Measurements from ENCODE around the gene CR1L. TPM values are rescaled to one million over a fixed set of nuclear protein-coding genes. Genes with fewer than 3 reads are reported as not detected.
"Not testable (repeated sequence)": the region's sequence is repeated elsewhere in the genome, so short reads cannot be mapped to it uniquely, and the experiment has no call there.

Gene CR1L
- total RNA-seq, 1 experiment from 2014 or later, result not detected

DNA sequence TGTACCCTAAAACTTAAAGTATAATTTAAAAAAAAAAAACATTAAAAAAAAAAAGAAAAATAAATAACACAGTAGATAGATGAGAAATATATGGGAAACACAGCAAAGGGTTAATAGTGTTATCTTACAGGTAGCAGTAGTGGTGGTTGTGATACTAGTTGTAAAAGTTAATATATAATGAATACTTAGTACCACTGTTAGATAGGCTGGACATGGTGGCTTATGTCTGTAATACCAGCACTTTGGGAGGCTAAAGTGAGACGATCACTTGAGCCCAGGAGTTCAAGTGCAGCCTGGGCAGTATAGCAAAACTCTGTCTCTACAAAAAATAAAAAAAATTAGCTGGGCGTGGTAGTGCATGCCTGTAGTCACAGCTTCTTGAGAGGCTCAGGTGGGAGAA lies 74.3 kb downstream of the CR1L start:
- no peak for DNase-seq (ENCODE audit: low read depth)
- in situ Hi-C loops (cut with HindIII; ENCODE audit: low pct_unique_long_range_greater_than_20kb, low sequenced_read_pairs), result no loop called here

DNA sequence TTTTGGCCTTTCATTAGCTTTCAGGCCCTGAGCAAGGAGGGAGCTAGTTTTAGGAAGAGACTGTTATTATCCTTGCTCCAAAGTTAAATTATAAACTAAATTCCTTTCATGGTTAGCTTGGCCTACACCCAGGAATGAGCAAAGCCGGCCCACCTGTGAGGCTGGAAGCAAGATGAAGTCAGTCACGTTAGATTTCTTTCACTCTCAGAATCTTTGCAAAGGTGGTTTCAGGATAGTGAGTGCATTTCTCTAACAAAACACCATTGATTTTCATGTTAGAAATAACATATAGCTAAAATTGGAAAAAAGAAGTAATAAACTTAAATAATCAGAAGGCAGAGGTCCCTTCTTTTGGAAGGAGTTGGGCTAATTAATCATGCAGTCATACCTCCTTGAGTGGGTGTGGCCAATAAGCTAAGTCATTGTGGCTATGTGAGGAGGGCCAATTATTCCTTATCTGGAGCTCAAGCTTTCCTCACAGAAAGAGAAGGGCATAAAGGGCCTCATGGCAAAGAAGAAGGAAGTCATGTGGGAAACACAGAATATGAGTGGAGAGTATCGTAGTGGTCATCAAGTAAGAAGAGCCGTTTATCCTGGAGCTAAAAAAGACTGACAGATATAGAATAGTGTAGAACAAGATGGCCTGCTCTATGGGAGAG lies 83.4 kb downstream of the CR1L start:
- DNase-seq (ENCODE audit: low read depth); in situ Hi-C loops (cut with HindIII; ENCODE audit: low pct_unique_long_range_greater_than_20kb, low sequenced_read_pairs): not testable (repeated sequence)

DNA sequence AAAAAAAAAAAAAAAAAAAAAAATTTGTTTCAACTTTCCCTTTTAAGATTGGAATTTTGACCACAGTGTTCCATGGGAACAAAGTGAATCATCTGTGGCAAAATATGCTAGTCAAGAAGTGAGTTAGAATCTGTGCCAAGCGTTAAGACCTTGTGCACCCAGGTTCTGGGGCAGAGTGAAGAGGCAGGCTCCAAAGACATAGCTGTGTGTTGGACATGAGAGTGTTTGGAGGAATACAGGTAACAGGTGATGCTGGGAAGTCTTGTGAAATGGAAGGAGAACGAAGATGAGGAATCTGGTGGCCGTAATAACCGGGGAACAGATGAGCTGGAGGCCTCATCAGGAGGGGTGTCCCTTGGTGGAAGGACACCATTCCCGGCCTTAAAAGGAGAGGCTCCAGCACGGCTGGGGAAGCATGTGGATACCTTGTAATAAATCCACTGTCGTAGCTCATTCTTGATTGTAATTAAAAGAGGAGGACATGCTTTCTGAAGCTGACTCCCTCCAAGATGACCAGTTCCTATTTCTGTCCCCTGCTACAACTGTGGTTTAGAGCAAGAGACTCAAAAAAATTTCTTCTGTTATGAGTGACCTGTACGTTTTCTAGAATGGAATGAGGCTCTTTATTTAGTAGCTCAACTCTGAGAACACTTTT lies 92.7 kb downstream of the CR1L start:
- DNase-seq (ENCODE audit: low read depth); in situ Hi-C loops (cut with HindIII; ENCODE audit: low pct_unique_long_range_greater_than_20kb, low sequenced_read_pairs): not testable (repeated sequence)

DNA sequence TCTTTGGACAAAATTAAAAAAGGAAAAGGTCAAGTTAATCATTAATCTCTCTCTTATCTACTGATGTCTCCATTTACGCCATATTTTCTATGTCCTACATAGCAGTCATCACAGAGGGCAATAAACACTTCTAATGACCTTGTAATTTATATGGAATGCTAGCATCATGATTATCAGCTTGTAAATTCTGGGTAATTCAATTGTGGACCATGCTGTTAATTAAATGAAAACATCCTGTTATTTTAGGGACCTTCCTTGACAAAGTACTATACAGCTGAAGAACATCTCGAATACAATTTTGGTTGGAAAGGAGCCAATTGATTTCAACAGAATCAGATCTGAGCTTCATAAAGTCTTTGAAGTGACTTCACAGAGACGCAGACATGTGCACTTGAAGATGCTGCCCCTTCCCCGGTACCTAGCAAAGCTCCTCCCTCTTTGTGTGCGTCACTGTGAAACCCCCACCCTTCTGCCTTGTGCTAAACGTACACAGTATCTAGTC lies 93.3 kb downstream of the CR1L start:
- DNase-seq (ENCODE audit: low read depth); in situ Hi-C loops (cut with HindIII; ENCODE audit: low pct_unique_long_range_greater_than_20kb, low sequenced_read_pairs): not testable (repeated sequence)

DNA sequence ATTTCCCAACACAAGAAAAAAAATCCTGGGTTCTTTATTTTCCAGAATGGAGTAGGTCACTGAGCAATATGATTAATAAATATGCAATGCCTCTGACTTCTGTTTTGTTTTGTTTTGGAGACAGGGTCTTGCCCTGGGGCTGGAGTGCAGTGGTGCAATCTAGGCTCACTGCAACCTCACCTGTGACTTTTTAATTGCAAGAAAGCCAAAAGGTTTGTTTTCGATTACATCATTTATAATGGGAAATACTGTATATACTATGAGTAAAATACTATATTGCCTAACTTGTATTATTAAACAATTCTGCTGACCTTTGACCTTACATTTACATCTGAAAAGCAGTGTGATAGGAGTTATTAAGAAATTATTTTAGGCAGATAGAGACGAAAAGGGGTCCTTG lies 95.3 kb downstream of the CR1L start:
- in situ Hi-C loops (cut with HindIII; ENCODE audit: low pct_unique_long_range_greater_than_20kb, low sequenced_read_pairs), result no loop called here
- no peak for DNase-seq (ENCODE audit: low read depth)

DNA sequence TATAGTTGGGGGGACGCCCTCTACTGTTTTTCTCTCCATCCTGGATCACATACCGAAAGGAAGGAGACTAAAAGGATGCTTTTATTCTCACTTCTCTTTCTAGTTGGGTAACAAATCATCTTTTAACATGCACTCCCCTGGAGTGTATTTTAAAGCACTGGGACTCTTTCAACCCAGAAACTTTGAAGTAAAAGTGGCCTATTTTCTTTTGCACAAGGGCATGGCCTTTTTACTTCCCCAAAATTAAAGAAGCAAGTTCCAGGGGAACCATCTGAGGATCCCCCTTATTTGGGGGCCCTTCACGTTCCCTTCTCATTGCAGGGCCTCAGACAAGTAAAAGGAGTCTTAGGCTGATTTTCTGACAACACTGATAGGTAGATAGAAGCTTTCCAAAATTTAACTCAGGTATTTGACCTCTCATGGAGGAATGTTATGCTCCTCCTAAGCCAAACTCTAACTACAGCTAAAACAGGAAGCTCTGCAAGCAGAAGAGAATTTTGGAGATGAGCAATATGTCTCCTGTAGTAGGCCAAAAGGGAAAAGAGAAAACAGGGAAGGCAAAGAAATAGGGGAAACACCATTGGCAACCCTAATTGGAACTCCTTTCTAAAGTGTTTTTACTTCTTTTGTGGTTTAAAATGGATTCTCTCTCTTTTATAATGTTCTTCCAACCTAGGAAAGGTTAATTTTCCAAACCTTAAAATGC lies 98.1 kb downstream of the CR1L start:
- in situ Hi-C loops (cut with HindIII; ENCODE audit: low pct_unique_long_range_greater_than_20kb, low sequenced_read_pairs), result no loop called here
- DNase-seq (ENCODE audit: low read depth), result no peak

DNA sequence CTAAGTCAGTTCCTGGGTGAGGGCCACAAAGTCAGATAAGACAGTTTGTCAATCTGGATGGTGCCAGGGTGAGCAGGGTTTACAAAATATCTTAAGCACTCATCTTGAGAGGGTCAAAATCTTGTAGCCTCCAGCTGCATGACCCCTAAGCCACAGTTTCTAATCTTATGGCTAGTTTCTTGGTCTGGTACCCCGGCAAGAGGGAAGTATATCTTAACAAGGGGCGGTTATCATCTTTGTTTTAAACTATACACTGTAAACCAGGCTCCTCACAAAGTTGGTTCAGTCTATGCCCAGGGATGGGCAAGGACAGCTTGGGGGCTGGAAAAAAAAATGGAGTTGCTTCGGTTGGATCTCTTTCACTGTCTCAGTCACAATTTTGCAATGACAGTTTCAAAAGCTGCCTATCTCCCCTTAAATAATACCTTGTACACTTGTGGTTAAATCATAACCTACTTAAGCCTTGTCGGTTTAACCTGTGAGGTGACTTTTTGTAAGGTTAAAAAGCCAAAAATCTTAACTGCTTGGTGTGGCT lies 99.1 kb downstream of the CR1L start:
- in situ Hi-C loops (cut with HindIII; ENCODE audit: low pct_unique_long_range_greater_than_20kb, low sequenced_read_pairs), result no loop called here
- no peak for DNase-seq (ENCODE audit: low read depth)

DNA sequence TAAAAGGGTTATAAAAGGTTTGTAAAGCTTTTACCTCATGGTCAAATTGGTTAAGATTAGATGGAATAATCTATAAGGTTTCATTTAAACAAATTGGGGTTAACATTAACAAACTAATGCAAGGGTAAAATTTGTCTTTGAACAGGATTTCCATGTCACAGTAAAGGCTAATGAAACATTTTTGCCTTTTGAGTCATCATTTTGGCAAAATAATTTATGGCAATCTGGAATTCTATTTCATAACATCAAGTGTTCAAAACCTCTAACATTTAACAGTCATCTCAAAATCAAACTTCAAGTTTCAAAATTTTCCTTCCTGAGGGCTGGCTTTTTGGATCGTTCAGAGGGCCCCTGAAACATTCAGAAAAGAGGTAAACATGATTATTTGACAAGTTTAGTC lies 100.4 kb downstream of the CR1L start:
- in situ Hi-C loops (cut with HindIII; ENCODE audit: low pct_unique_long_range_greater_than_20kb, low sequenced_read_pairs), result no loop called here
- DNase-seq (ENCODE audit: low read depth), result no peak

DNA sequence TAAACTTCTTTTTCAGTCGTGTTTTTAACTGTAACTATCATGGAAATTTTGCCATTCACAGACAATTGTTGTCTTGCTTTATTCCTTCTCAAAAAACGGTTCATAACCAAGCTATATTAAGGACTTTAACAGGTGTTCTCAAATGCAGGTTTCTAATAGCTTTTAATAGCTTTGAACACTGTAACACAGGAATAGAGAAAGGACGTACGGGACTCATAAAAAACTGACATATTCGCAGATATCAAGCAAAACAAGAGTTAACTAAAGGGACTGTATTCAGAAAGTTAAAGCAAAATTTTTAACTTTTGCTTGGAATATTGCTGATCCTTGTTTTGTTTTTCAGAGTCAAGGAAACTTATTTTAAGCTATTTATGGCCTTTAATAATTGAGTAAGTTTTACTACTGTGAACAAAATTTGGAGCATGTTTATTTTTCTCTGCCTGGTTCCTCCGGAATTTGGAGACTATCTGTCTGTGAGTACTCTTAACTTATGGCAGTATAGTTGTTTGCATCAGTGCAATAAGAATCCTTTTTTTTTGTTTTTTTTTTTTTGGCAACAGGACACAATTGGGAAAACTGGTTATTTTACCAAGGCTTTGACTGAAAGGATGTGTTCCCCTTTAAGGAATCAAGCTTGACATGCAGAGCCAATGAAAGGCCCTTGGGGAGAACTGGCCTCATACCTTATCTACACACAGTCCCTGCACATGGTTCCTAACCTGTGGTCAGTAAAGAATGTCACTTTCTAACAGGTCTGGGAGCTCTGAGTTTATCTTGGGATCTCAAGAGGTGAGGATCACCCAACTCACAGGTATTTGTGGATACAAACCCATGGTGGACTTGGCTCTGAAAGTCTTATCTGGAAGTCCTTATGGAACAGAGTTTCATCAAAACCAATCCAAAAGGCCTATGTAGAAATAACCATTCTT lies 101.2 kb downstream of the CR1L start:
- in situ Hi-C loops (cut with HindIII; ENCODE audit: low pct_unique_long_range_greater_than_20kb, low sequenced_read_pairs), result no loop called here

DNA sequence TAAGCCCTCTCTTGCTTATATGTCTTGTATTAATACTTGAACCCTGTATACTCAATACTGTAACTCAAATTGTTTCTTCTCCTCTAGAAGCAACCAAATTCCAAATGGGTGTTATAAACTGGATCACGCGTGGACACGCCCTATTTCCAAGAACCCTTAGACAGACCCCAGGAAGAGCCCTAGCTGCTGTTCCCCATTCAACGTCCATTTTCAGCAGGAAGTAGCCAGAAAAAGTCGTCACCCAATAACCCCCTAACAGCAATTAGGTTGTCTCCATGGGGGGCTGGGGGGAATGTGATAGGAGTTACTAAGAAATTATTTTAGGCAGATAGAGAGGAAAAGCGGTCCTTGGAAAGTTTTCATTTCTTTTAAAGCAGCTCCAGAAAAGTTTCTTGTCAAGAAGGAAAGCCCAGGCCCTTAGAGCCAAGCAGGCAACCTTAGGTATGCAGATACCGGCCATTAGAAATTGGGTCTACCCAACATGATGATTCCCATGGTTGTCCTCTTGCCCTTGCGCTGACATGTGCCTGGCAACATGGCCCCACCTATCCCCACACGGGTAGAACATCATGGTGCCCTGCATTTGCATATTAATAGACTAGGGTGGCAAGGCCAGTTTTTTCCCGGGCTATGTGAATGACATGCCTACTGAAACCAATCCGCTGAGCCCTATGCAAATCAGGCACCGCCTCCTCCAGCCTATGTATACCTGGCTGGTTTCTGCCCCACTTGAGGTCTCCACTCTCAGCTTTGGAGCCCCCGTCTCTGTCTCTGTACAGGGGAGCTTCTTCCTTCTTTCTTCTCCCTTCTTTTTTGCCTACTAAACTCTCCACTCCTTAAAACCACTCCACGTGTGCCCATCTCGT lies 102.9 kb downstream of the CR1L start:
- in situ Hi-C loops (cut with HindIII; ENCODE audit: low pct_unique_long_range_greater_than_20kb, low sequenced_read_pairs), result no loop called here
- DNase-seq (ENCODE audit: low read depth), result no peak

More for the DNA sequence above, 101.2 kb downstream of the CR1L start:
- no peak for DNase-seq (ENCODE audit: low read depth)

DNA sequence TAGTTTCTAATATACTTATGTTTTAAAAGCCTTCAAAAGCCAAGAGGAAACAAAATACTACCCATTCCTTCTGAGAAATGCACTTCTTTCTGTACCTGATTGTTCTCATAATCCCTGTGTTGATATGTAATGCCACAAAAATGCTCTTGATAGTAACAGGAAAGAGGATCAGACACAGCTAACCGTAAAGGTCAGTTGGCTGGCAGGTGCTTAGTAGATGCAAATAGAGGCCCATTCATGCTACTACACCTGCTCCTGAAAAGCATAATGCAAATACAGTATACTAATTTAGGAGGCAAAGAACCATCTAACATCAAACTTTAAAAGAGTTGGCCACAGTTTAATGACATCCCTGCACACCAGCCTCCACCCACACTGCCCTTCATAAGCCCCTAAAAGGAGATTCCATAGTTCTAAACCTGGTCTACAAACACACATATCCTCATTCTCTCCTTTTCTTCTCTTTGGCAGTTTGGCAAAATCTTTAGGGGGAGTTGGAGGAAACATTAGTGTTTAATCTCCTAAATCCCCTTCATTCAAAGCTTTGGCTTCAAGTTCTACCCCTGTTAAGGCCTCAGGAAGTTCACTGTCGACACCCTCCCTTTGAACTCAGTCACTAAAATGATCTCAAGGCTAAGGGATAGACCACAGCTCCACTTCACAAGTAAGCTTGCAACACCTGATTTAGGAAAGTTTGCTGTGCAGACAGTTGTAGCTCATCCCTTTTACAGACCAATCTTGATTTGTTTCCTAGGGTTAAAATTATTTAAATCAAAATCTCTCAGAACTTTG lies 104.0 kb downstream of the CR1L start:
- in situ Hi-C loops (cut with HindIII; ENCODE audit: low pct_unique_long_range_greater_than_20kb, low sequenced_read_pairs), result no loop called here
- DNase-seq (ENCODE audit: low read depth), result no peak

DNA sequence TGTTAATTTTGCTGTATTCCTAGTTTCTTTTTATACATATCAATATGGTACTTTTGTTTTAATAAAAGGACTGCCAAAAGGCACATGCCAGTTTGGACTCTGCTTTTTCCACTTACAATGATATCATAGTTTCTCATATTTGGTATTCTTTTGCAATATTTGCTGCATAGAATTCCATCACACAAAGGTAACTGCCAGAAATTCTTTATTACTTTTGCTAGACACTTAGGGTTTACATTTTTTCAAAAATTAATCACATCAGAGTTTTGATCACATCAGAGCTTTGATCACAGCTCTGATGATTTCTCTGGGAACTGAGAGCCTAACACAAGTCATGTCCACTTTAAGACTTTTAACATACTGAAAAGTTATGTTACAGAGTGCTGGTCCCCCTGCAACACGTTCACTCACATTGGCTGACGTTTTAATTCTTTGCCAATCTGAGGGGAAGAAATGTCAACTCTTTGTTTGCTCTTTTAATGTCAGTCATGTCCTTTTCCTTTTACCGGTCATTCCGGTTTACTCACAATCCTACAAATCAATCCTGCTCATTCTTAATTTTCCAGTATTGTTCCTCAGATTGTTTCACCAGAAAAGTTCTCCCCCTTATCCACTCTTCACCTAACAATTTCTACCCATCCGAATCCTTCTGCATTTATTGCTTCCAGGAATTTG lies 105.8 kb downstream of the CR1L start:
- no peak for DNase-seq (ENCODE audit: low read depth)
- in situ Hi-C loops (cut with HindIII; ENCODE audit: low pct_unique_long_range_greater_than_20kb, low sequenced_read_pairs), result no loop called here

DNA sequence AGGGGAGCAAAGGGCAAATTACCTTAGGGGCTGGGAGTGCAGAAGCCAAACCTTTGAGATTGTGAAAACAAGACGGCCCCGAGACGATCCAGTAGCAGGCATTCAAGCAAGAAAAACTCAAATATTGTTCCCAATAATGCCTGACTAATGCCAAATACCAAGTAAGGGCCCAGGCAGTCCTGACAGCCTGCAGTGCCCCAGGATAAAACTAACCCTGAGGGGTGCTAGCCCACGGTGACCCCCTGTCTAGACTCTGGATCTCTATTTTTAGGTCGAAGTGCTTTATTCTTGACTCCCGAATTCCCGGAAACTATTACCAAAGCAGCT lies 106.5 kb downstream of the CR1L start:
- in situ Hi-C loops (cut with HindIII; ENCODE audit: low pct_unique_long_range_greater_than_20kb, low sequenced_read_pairs), result not testable (repeated sequence)
- peak; percentile 18 for DNase-seq (ENCODE audit: low read depth)

DNA sequence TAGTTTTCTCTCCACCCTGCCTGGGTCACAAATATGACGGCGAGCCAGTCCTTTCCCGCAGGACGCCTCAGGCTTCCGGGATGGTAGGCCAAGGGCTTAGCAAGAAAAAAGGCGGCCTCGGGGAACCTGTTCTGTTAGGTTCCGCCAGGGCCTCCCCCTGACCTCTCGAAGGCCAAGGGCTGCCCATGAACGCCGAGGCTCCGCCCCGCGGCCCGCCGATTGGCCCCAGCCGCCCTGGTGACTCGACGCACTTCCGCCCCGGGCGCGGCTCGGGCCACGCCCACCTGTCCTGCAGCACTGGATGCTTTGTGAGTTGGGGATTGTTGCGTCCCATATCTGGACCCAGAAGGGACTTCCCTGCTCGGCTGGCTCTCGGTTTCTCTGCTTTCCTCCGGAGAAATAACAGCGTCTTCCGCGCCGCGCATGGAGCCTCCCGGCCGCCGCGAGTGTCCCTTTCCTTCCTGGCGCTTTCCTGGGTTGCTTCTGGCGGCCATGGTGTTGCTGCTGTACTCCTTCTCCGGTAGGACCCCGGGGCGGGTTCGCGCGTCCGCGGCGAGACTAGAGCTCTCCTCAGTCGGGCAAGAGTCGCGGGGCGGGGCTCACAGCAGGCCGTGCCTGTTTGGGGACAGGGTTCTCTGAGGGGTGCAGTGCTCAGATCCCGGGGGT lies 107.0 kb downstream of the CR1L start, which contains the start of gene CD46:
TSS of gene CD46 (plus strand) at position 265 of the 666 bp plus-strand sequence. CDS start at position 424, 159 bp downstream.
- DNase-seq (ENCODE audit: low read depth), result peak; percentile 94
- in situ Hi-C loops (cut with HindIII; ENCODE audit: low pct_unique_long_range_greater_than_20kb, low sequenced_read_pairs), result no loop called here

DNA sequence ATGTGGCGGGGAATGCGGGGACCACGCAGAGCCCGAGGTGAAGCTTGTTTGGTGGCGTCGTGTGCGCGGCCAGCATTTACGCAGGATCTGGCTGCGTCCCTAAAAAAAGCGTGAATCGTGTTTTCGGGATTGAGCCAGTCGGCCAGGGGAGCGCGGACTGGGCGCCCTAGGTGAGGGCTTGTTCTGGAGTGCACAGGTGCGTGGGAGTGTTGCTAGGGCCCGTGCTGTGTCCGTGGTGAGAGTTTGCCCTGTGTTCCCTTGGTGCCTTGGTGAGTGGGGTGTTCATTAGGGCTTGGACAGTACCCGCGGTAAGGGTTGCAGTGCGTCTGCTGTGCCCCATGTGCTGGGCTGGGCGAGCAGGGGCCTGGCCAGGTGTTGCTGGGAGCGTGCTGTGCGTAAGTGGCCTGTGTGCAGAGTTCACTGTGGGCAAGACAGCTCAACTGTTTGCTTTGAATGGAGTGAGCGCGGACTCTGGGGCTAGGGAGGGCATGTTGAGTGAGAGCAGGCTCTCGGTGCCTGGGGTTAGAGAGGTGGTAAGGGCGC lies 107.6 kb downstream of the CR1L start:
- in situ Hi-C loops (cut with HindIII; ENCODE audit: low pct_unique_long_range_greater_than_20kb, low sequenced_read_pairs), result no loop called here
- peak; percentile 27 for DNase-seq (ENCODE audit: low read depth)

Data from Caki2 (cell line).